GM18867 (cell line): Measurements from ENCODE around the gene MED20.

Experiments
- ATAC-seq: cut with Tn5 transposase; IDR thresholded peaks from one replicate; pipeline ENCODE4 v1.9.1; 2021; ENCODE audit warnings: mild to moderate bottlenecking, moderate library complexity; ENCODE audit not compliant: unreplicated experiment

MED20 gene

GRCh38 chr6:41941280-41942066 lies 20.5 kb upstream of the MED20 start, which contains the start of gene CCND3:
Gene CCND3 (minus strand): TSS chr6:41941808. CDS start chr6:41941649, 159 bp downstream.
- ATAC-seq, result peak; percentile 89

GRCh38 chr6:41940759-41941279 lies 19.9 kb upstream of the MED20 start:
- ATAC-seq, result peak; percentile 9

GRCh38 chr6:41939848-41940758 lies 19.2 kb upstream of the MED20 start:
- ATAC-seq, result no peak

GRCh38 chr6:41939176-41939847 lies 18.4 kb upstream of the MED20 start:
- ATAC-seq, result no peak

- ATAC-seq, result no peak
Measured at GRCh38 chr6:41938590-41939175, 17.7 kb upstream of the MED20 start.

- no peak for ATAC-seq
Measured at GRCh38 chr6:41937861-41938574, 17.1 kb upstream of the MED20 start.

GRCh38 chr6:41937472-41937860 lies 16.5 kb upstream of the MED20 start:
- no peak for ATAC-seq

GRCh38 chr6:41936073-41936837 lies 15.3 kb upstream of the MED20 start:
- ATAC-seq, result peak; percentile 57

- no peak for ATAC-seq
Measured at GRCh38 chr6:41935685-41936072, 14.7 kb upstream of the MED20 start.

- ATAC-seq, result no peak
Measured at GRCh38 chr6:41935193-41935574, 14.2 kb upstream of the MED20 start.

- ATAC-seq, result no peak
Measured at GRCh38 chr6:41934278-41935192, 13.6 kb upstream of the MED20 start.

GRCh38 chr6:41932378-41932777 lies 11.4 kb upstream of the MED20 start:
- ATAC-seq, result no peak

GRCh38 chr6:41931792-41932191 lies 10.9 kb upstream of the MED20 start:
- ATAC-seq, result no peak

- ATAC-seq, result no peak
Measured at GRCh38 chr6:41929924-41930323, 9.0 kb upstream of the MED20 start.

GRCh38 chr6:41927253-41927652 lies 6.3 kb upstream of the MED20 start:
- ATAC-seq, result no peak

- no peak for ATAC-seq
Measured at GRCh38 chr6:41922154-41922553, 1.2 kb upstream of the MED20 start.

- peak; percentile 5 for ATAC-seq
Measured at GRCh38 chr6:41921712-41921998, 716 bp upstream of the MED20 start.

GRCh38 chr6:41917528-41917927 lies 3.4 kb downstream of the MED20 start:
- no peak for ATAC-seq
